AML-193 (cell line): ENCODE measurements around the gene FDXR.

Experiments
- DNase-seq, 2 experiments: peaks; one replicate each; lab custom pipeline; 2025; lab: John Stamatoyannopoulos, UW

FDXR gene

GRCh38 chr17:74833501-74834377, 39.1 kb downstream of the FDXR start:
- DNase-seq: peak in 1 of 2 experiments; percentile 31

- no peak for DNase-seq
These were observed 40.4 kb downstream of the FDXR start for GRCh38 chr17:74832421-74832820.

GRCh38 chr17:74831444-74832146, 41.2 kb downstream of the FDXR start:
- DNase-seq: no peak

GRCh38 chr17:74830861-74831260, 41.9 kb downstream of the FDXR start:
- no peak for DNase-seq

DNA sequence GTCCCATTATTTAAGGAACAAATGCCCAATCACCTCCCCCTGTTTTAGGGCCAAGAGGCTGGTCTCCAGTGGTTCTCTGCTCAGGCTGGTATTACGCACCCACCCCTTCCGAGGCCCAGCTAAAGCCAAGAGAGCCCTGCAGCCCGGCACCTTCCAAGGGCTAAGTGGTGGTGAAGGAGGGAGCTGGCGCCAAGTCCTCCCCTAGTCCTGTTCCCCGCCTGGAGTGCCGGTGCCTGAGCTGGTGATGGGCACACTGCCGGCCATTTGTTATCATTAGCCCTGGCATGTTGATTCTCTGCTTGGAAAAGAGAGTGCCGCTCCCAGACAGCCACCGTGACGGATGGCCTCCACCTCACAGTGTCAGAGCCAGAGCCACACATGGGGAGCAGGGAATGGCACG, 45.0 kb downstream of the FDXR start:
- DNase-seq: no peak

- no peak for DNase-seq
These were observed 46.7 kb downstream of the FDXR start for GRCh38 chr17:74825952-74826719.

DNA sequence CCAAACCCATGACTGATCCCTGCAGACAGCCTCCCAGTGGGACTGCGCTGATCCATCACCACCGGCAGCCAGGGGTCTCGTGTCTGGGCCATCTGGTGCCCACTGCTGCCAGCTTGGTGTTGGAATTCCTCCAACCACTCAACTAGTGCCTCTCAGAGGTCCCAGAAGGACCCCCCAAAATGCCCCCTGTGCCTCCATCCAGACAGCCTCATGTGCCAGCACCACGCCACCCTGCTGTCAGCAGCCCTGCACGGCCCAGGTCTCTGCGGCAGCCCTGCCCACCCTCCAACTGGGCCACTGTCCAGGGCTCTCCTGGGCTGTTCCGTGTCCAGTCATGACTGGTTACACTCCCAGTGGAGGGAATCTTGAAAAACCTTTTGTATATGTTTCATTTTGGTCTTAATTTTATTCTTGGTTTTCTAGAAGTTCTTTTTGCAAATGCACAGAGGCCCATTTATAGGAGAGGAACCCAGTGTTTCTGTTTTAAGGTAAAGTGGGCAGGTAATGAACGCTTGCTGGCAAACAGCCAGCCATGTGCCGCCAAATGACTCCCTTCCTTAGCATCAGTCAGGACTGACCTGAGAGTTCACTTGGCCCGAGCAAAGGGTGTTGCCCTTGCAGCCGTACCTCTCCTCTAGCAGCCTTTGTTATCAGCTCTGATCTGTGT, 47.7 kb downstream of the FDXR start:
- DNase-seq: no peak

- DNase-seq: no peak
These were observed 49.8 kb downstream of the FDXR start for GRCh38 chr17:74822939-74823367.

GRCh38 chr17:74822335-74822938, 50.4 kb downstream of the FDXR start:
- DNase-seq: no peak

- DNase-seq: no peak
These were observed 51.0 kb downstream of the FDXR start for GRCh38 chr17:74821655-74822334.

GRCh38 chr17:74819801-74820436, 52.9 kb downstream of the FDXR start:
- no peak for DNase-seq

DNA sequence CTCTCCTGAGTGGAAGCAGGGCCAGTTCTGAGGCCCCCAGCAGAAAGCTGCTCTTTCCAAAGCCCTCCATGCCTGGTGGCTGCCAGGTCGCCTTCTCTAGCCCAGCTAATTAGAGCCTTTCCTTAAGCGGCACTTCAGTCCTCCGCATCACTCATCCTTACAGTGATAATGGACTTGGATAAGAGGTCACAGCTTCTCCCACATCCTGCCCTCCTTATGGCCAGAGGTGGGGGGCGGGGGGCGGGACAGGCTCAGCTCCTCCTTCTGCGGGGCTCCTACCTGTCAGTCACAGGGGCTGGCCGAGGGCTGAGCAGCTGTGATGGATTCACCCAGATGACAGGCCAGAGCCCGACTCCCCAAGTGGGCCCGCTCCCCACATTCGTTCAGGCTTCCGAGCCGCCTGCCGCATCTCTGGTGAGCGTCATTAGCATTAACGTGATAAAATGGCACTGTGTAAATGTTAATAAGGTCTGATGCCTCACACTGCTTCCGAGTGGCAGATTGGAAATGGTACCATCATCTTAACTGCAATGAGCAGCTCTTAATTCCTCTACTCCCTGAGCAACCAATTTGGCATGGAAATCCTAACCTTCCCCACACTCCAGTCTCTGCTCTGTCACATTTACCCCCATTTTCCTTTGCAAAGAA, 54.4 kb downstream of the FDXR start:
- no peak for DNase-seq

- no peak for DNase-seq
These were observed 55.7 kb downstream of the FDXR start for GRCh38 chr17:74816905-74817620.

GRCh38 chr17:74815550-74816370, 57.0 kb downstream of the FDXR start:
- peak in 1 of 2 experiments; percentile 11 for DNase-seq

DNA sequence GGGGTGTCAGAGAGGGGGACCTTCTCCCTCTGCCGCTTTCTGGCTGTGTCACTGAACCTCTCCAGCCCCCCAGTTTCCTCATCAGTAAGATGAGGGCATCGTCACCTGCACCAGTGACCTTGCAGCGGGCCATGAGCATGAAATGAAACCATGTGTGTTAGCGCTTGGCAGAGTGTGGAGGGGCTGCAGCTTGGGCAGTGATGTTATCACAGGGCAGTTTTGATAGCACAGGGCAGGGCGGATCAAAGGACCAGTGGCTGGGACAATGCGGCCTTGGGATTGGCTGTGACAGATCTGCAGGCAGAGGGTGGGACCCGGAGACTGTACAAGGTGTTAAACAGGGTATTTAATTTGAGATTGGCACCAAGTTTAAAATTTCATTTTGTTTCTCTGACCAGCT, 57.7 kb downstream of the FDXR start:
- DNase-seq: no peak

GRCh38 chr17:74814453-74814852, 58.3 kb downstream of the FDXR start:
- DNase-seq: no peak
